IPS-NIHi7 (cell line): ENCODE data around the gene RNF144A.
"Not testable (repeated sequence)": the region's sequence is repeated elsewhere in the genome, so short reads cannot be mapped to it uniquely, and the experiment has no call there.

Experiments used
- DNase-seq: peaks from one replicate; pipeline ENCODE4 v3.0.0; 2012; ENCODE audit warnings: mixed read lengths; ENCODE audit errors: extremely low spot score

Gene RNF144A

DNA sequence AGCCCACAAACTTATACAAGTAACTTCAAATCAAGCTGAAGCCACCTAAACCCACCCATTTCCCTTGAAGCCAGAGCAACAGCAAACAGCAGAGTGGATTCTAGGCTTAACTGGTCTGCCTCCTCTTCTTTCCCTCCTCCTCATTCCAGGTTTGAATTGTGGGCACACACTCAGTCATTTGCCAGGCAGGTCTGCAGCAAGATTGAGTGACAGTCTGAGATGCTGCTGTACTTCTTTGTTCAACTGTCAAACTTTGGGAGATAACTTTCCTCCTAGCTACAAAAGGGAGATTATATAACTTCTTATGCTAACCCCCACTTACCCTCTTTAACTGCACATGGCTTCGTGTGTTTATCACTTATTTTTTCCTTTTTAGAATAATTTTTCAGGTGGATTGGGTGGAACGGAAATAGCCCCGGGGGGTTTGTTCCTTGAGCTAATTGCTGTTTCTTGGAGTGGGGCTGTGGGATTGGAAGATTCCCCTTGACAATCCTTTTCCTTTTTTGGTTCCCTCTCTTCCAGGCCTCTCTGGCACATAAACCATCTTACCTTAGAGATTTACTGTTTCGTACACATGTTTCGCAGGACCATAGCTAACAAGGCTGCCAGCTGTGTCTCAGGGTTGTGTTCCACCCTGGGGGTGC is 55.0 kb downstream of the RNF144A start:
- no peak for DNase-seq

GRCh38 chr2:6973895-6974545 is 56.8 kb downstream of the RNF144A start:
- DNase-seq: no peak

DNA sequence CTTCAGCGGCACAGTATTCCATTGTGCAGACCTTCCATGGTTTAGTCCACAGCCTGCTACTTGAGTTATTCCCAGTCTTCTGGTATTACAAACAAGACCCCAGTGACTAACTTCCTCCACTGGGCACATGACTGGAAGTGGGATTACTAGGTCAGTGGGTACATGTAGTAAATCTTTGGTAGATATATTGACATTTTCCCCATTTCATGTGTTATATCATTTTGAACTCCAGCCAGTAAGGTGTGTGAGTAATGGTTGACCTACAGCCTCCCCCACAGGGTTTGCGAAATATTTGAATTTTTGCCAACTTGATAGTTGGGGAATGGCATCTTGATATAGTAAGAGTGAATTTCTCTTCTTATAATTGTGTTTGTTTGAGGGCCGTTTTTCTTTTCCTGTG is 58.8 kb downstream of the RNF144A start:
- no peak for DNase-seq

- no peak for DNase-seq
Measured at GRCh38 chr2:6977113-6977741, 60.0 kb downstream of the RNF144A start.

DNA sequence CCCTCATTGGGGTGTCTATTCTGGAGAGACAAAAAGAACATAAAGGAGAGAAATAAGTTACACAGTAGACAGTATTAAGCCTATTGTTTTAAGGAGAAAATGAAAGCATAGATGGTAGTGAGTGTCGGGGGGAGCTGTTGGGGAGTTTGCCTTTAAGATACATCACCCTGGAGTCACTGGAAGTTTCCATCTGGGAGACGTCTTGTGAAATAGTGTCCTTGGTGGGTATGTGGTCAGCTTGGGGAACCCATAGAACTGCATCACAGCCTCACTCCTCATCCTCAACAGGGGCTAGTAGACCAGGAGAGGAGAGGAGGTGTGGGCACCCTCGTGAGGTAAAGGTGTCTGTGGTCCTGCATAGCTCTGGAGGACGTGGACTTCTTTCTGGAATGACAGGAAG is 60.6 kb downstream of the RNF144A start:
- no peak for DNase-seq

- DNase-seq: no peak
Measured at GRCh38 chr2:6978991-6979390, 61.8 kb downstream of the RNF144A start.

DNA sequence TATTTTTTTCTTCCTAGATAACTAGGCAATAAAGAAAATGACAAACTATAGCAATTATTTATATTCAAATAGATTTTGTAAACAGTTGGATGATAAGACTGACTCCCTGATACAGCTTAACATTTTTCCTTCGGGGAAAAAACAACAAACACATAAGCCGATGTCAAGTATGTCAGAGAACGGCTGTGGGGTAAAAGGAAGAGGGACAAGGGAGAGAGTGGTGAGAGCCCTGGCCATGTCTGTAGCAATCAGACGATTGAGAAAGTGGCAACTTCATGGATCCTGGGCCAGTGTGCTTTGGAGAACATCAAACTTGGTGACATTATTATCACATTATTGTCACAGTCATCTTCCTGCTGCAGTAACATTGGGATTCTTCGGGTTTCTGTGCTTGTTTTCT is 65.2 kb downstream of the RNF144A start:
- no peak for DNase-seq

DNA sequence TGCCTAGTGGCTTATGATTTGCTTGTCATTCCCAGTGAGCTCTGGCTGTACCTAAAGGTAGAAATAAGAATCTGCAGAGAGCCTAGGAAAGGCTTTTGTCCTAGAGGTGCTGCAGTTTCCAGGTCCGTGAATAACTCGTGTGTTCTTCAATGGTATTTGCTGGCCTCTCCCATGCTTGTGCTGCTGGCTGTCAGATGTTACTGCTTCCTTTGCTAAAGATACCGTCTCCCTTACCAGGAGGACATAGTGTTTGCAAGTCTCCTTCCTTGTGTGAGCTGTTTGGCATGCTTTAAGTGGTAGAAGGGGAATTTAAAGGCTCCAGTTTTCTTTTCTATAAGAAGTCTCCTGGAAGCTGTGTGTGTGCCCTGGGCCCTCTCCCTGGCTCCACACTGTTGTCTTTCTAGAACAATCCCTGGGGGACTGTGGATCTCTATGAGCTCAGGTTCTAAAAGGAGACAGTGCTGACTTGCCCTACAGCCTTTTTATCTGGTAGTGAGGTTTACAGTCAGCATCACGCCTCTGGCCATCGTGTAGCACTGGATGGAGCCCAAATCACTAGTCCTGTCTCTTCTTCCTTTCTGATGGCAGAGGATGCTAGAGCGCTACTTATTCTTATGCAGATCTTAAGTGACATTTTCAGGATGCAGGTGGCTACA is 65.8 kb downstream of the RNF144A start:
- no peak for DNase-seq

- no peak for DNase-seq
Measured at GRCh38 chr2:6986301-6986911, 69.2 kb downstream of the RNF144A start.

- DNase-seq: no peak
Measured at GRCh38 chr2:6986912-6987361, 69.7 kb downstream of the RNF144A start.

GRCh38 chr2:6990871-6991270 is 73.7 kb downstream of the RNF144A start:
- DNase-seq: no peak

DNA sequence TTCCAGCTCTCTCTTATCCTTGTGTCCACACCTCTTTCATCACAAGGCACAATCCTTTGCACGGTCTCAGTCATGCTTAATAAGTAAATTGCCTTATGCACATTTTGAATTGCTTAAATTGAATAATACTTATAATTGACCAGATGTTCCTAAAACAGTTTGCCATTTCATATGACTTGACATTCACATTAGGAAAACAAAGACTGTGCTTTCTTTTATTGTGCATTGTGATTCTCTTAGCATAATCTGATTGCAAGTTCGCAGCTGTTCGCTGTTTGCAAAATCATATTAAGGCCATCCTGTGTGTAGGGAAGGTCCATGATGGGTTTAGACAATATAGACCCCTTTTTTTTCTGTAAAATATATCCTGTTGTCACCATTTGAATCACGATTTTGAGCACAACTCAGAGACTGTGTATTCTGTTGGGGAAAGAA is 75.6 kb downstream of the RNF144A start:
- no peak for DNase-seq

GRCh38 chr2:6993229-6993640 is 76.0 kb downstream of the RNF144A start:
- no peak for DNase-seq

DNA sequence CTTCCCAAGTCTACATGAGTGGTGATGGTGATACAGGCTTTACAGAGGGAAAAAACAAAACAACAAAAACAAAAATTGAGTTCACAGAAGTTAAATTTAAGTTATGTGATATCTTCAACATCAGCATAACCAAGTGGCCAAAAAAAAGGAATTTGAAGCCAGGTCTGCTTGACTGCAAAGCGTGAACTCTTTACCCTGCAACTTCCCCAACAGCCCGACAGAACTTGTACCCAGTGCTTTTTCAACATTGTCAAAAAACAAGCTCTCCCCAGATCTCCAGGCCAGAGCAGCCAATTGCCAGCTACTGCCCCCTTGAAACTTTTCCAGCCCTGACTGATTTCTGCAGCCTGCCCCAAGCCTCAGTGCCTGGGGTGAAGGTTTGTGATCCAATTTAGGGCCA is 76.7 kb downstream of the RNF144A start:
- DNase-seq: no peak

- no peak for DNase-seq
Measured at GRCh38 chr2:6994536-6995128, 77.4 kb downstream of the RNF144A start.

GRCh38 chr2:6995391-6996097 is 78.3 kb downstream of the RNF144A start:
- DNase-seq: no peak

DNA sequence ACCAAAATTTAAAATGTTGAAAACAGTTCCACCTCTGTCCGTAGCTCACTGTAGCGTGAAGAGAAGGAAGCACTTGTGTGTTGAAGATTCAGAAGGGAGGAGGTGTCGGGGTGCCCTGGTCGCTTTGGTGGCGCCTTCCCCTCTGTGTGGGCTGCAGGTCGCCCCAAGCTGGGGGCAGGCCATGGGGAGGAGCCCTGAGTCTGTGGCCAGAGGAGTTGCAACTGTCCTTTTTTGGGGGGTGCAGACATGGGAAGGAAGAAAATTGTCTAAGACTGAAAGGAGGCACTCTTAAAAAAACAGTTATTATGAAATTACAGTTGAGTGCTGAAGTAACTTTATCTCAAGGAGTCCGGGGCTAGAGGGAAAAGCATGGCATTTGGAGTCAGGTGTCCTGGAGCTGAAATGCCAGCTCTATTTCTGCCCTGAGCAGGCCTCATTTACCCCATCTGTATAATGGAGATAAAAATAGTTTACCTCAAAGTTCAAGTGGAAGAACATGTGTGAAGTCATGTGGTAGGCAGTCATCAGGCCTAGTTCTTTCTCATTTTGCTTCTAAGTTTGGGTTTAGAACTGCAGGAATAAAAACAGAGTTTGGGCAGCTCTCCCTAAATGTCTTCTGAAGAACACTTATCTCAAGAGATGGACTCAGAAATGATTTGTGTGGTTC is 82.1 kb downstream of the RNF144A start:
- DNase-seq: no peak

GRCh38 chr2:7001395-7001794 is 84.2 kb downstream of the RNF144A start:
- not testable (repeated sequence) for DNase-seq

- no peak for DNase-seq
Measured at GRCh38 chr2:7003895-7004294, 86.7 kb downstream of the RNF144A start.

DNA sequence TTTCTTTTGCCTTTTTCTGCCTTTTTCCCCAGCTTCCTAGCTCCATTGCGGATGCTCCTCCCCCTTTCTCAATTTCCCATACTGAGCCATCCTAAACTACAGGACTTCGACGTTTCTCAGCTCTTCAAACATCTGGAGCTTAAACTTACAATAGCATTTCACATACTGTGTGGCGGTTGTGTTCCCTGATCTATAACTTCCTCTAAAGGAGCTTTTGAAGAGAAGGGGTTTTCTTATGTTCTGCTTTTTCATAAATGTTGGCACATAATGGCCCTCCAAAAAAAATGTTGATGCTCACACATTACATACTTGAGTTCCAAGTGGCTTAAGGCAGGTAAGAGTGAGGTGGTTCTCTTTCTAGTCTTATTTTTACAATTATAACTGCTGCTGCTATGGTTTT is 87.4 kb downstream of the RNF144A start:
- no peak for DNase-seq

DNA sequence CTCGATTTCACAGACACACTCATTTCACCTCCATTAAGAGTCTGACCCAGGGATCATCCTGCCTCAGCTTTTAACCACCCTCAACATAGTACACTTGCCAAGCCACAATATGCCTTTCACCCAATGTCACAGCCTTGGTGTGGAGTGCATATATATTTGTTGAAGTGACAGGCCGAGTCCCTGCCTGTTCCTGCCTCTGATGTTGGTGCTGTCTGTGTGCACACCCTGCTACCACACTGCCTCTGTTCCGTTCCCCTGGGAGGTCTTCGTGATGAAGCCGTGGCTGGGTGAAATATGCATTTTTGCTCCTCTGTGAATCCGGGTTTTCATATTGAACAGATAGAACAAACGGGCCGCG is 90.3 kb downstream of the RNF144A start:
- no peak for DNase-seq
